ENCODE results near the gene PRR5. TPM values are rescaled to one million over a fixed set of nuclear protein-coding genes. Genes with fewer than 3 reads are reported as not detected.

Gene PRR5
- total RNA-seq, 2 donors from 2014 or later: 12.5 to 20.4 TPM

GRCh38 chr22:44665115-44665514 lies 36.9 kb upstream of the PRR5 start:
- peak in 1 of 4 donors; percentile 59 for DNase-seq
- Histone ChIP-seq H3K4me1 (peaks cover 22% of the 10 kb centered on the region), H3K4me3 (no peak overlapping the region), H3K27ac (no peak overlapping the region), H3K27me3 (peaks cover 0 to 7% of the 10 kb centered on the region in 2 donors), H3K9me3 (no peaks in the 10 kb centered on the region), H3K36me3 (replicated peaks in 1 of 2; ENCODE audit: insufficient read depth in 1 of 2, low read depth in 2 of 2) (no peaks in the 10 kb centered on the region)
- TF ChIP-seq, protein P1, sequence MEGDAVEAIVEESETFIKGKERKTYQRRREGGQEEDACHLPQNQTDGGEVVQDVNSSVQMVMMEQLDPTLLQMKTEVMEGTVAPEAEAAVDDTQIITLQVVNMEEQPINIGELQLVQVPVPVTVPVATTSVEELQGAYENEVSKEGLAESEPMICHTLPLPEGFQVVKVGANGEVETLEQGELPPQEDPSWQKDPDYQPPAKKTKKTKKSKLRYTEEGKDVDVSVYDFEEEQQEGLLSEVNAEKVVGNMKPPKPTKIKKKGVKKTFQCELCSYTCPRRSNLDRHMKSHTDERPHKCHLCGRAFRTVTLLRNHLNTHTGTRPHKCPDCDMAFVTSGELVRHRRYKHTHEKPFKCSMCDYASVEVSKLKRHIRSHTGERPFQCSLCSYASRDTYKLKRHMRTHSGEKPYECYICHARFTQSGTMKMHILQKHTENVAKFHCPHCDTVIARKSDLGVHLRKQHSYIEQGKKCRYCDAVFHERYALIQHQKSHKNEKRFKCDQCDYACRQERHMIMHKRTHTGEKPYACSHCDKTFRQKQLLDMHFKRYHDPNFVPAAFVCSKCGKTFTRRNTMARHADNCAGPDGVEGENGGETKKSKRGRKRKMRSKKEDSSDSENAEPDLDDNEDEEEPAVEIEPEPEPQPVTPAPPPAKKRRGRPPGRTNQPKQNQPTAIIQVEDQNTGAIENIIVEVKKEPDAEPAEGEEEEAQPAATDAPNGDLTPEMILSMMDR (IDR thresholded peaks at IDR 0.05): no peak
- no peak for TF ChIP-seq POLR2A (IDR thresholded peaks at IDR 0.05)
- no peak for ATAC-seq
- 39 to 40% methylated on average over 8 to 9 of the region's 9 CpGs for WGBS, 2 donors
- intact Hi-C loops (cut with DNase I): no loop called here

DNA sequence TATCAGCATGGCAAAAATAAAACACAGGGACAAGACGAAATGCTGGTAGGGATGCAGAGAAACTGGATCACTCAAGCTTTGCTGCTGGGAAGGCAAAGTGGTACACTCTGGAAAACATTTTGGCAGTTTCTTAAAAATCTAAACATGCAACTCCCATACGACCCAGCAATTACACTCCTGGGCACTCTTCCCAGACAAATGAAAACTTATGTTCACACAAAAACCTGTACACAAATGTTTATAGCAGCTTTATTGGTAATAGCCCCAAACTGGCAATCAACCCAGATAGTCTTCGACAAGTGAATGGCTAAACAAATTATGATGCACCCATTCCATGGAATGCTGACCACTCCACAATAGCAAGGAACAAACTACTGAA lies 35.8 kb upstream of the PRR5 start:
- intact Hi-C loops (cut with DNase I): no loop called here
- Histone ChIP-seq H3K27me3 (peaks cover 0 to 7% of the 10 kb centered on the region in 2 donors), H3K4me1 (peaks cover 22% of the 10 kb centered on the region), H3K36me3 (replicated peaks in 1 of 2; ENCODE audit: insufficient read depth in 1 of 2, low read depth in 2 of 2) (no peaks in the 10 kb centered on the region), H3K4me3 (no peak overlapping the region), H3K27ac (no peak overlapping the region), H3K9me3 (no peaks in the 10 kb centered on the region)
- DNase-seq (no peak), ATAC-seq (no peak)
- WGBS, 2 donors: 25 to 36% methylated on average over 3 of the region's 3 CpGs
- TF ChIP-seq, protein P1 (IDR thresholded peaks at IDR 0.05): no peak
- no peak for TF ChIP-seq POLR2A (IDR thresholded peaks at IDR 0.05)

DNA sequence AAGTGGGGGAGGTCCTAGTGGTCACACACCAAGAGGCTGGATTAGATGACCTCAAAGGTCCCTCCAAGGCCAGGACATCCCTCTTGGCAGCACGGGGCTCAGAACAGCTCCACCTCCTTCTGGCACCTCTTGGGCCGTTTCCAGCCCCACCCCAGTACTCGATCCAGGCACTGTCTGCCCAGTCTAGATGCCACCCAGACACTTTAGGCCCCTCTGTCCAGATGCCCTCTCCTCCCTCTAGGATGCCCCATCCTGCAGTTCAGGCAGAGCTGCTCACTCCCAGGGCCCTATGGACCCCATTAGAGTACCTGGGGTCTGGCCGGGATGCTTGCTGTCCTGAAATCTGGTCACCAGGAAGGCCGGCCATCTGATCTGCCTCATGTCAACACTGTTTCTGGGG lies 34.7 kb upstream of the PRR5 start:
- no peak for ATAC-seq
- TF ChIP-seq POLR2A (IDR thresholded peaks at IDR 0.05): no peak
- TF ChIP-seq, protein P1 (IDR thresholded peaks at IDR 0.05): no peak
- 36 to 41% methylated on average over 5 of the region's 5 CpGs for WGBS, 2 donors
- Histone ChIP-seq H3K27ac (no peak overlapping the region), H3K4me3 (no peak overlapping the region), H3K9me3 (no peaks in the 10 kb centered on the region), H3K4me1 (peaks cover 22% of the 10 kb centered on the region), H3K27me3 (peaks cover 0 to 7% of the 10 kb centered on the region in 2 donors), H3K36me3 (replicated peaks in 1 of 2; ENCODE audit: insufficient read depth in 1 of 2, low read depth in 2 of 2) (no peaks in the 10 kb centered on the region)
- intact Hi-C loops (cut with DNase I): no loop called here
- no peak for DNase-seq

DNA sequence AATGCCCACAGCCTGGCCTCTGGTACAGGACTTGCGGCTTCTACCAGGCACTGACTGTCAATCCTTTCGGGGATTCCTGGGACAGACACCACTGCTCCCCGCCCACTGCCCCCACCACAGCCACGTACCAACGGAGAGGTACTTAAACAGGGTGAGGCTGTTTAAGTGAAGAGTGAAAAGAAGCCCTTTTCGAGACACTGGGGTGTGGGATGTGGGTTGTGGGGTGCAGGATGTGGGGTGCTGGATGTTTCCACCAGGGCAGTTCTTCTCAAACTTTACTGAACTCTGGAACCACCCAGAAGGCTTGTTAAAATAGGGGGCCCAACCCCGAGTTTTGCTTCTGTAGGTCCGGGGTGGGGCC lies 34.2 kb upstream of the PRR5 start:
- peaks cover 22% of the 10 kb centered on the region for H3K4me1 ChIP-seq

More for the DNA sequence above, 34.2 kb upstream of the PRR5 start:
- intact Hi-C loops (cut with DNase I): no loop called here
- 37 to 42% methylated on average over 7 to 8 of the region's 8 CpGs for WGBS, 2 donors
- Histone ChIP-seq H3K27ac (peak overlapping the region in 2 of 4 donors; percentile 17 to 22), H3K36me3 (replicated peaks in 1 of 2; ENCODE audit: insufficient read depth in 1 of 2, low read depth in 2 of 2) (no peaks in the 10 kb centered on the region), H3K4me3 (no peak overlapping the region), H3K27me3 (peaks cover 0 to 7% of the 10 kb centered on the region in 2 donors), H3K9me3 (no peaks in the 10 kb centered on the region)
- DNase-seq (peak in 1 of 4 donors; percentile 22), ATAC-seq (no peak)
- TF ChIP-seq, protein P1 (IDR thresholded peaks at IDR 0.05): no peak
- TF ChIP-seq POLR2A (IDR thresholded peaks at IDR 0.05): no peak

All from body of pancreas (tissue), 4 donors.